Skeletal muscle satellite cell (primary cell): ENCODE data around the gene SLC35F1.

Experiments used
- H3K27me3 ChIP-seq: 2 replicates; pipeline ENCODE4 v1.7.0; 2013; ENCODE audit warnings: low read length; ENCODE audit not compliant: control insufficient read depth, insufficient read depth
- H3K36me3 ChIP-seq: 2 replicates; pipeline ENCODE4 v1.7.0; 2013; ENCODE audit warnings: mild to moderate bottlenecking, control low read depth, low read length; ENCODE audit not compliant: insufficient read depth
- H3K4me1 ChIP-seq: 2 replicates; pipeline ENCODE4 v1.7.0; 2013; ENCODE audit warnings: low read length; ENCODE audit not compliant: control insufficient read depth, insufficient read depth
- H3K4me2 ChIP-seq: 2 replicates; pipeline ENCODE4 v1.7.0; 2013; ENCODE audit warnings: mild to moderate bottlenecking, low read length
- H3K4me3 ChIP-seq: 2 replicates; pipeline ENCODE4 v1.7.0; 2013; ENCODE audit warnings: low read length
- H3K9ac ChIP-seq: 2 replicates; pipeline ENCODE4 v1.7.0; 2013; ENCODE audit warnings: mild to moderate bottlenecking, low read depth, low read length, moderate library complexity
- H3K9me3 ChIP-seq: replicated peaks from 2 replicates; pipeline ENCODE4 v1.7.0; 2013; ENCODE audit warnings: mild to moderate bottlenecking, control low read depth, low read length

The SLC35F1 gene

GRCh38 chr6:118319894-118320649 lies 413.0 kb downstream of the SLC35F1 start:
- Histone ChIP-seq H3K4me1 (peaks cover 7% of the 10 kb centered on the region), H3K9me3 (no peaks in the 10 kb centered on the region), H3K4me2 (no peak overlapping the region), H3K9ac (no peak overlapping the region), H3K27me3 (no peaks in the 10 kb centered on the region), H3K4me3 (no peak overlapping the region), H3K36me3 (no peaks in the 10 kb centered on the region)

GRCh38 chr6:118320652-118321051 lies 413.6 kb downstream of the SLC35F1 start:
- Histone ChIP-seq H3K9me3 (no peaks in the 10 kb centered on the region), H3K4me2 (no peak overlapping the region), H3K9ac (no peak overlapping the region), H3K4me3 (no peak overlapping the region), H3K36me3 (no peaks in the 10 kb centered on the region), H3K27me3 (no peaks in the 10 kb centered on the region), H3K4me1 (peaks cover 7% of the 10 kb centered on the region)

GRCh38 chr6:118324116-118324515 lies 417.1 kb downstream of the SLC35F1 start:
- H3K9ac ChIP-seq, result no peak overlapping the region
- H3K27me3 ChIP-seq, result no peaks in the 10 kb centered on the region
- H3K4me1 ChIP-seq, result no peaks in the 10 kb centered on the region
- H3K4me2 ChIP-seq, result no peak overlapping the region
- no peak overlapping the region for H3K4me3 ChIP-seq
- H3K36me3 ChIP-seq, result no peaks in the 10 kb centered on the region
- H3K9me3 ChIP-seq, result no peaks in the 10 kb centered on the region

GRCh38 chr6:118325220-118325860 lies 418.3 kb downstream of the SLC35F1 start:
- H3K4me3 ChIP-seq, result no peak overlapping the region
- no peaks in the 10 kb centered on the region for H3K27me3 ChIP-seq
- H3K9ac ChIP-seq, result no peak overlapping the region
- H3K9me3 ChIP-seq, result no peaks in the 10 kb centered on the region
- no peaks in the 10 kb centered on the region for H3K4me1 ChIP-seq
- no peaks in the 10 kb centered on the region for H3K36me3 ChIP-seq
- H3K4me2 ChIP-seq, result no peak overlapping the region

GRCh38 chr6:118326712-118327111 lies 419.6 kb downstream of the SLC35F1 start:
- Histone ChIP-seq H3K36me3 (no peaks in the 10 kb centered on the region), H3K9me3 (no peaks in the 10 kb centered on the region), H3K4me1 (no peaks in the 10 kb centered on the region), H3K27me3 (no peaks in the 10 kb centered on the region), H3K9ac (no peak overlapping the region), H3K4me2 (no peak overlapping the region), H3K4me3 (no peak overlapping the region)

DNA sequence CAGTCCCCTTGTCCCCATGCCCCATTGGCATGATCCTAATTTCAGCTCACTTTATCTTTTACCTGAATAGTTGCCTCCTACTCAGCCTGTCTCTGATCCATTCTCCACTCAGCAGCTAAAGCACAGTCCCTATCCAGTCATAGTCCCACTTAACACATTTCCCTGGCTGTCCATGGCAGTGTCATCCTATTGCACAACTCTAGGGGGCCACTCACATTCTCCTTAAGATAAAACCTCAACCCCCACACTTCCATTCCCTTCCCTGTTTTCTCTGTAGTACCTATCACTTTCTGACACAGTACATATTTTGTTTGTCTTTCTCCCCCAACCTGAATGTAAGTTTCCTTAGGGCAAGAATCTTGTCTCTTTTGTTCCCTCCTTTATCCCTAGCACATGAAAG lies 420.2 kb downstream of the SLC35F1 start:
- Histone ChIP-seq H3K27me3 (no peaks in the 10 kb centered on the region), H3K4me3 (no peak overlapping the region), H3K9ac (no peak overlapping the region), H3K4me2 (no peak overlapping the region), H3K36me3 (no peaks in the 10 kb centered on the region), H3K9me3 (no peaks in the 10 kb centered on the region), H3K4me1 (no peaks in the 10 kb centered on the region)

DNA sequence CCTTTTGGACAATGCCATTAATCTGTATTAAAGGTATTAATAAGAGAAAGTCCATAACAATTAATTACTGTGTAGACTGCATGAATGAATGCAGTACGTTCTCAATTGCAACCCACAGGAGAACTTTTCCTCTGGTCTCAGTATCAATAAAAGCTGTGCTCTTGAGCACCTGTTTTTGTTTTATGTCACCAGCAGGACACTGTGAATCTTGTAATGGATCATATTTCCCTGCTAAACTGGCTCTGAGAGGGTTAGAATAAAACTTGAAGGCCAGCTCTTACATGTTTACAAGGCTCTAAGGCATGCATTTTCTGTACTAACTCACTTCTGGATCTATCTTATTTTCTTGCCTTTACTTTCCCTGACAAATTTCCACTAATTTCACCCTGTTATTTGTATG lies 426.7 kb downstream of the SLC35F1 start:
- no peaks in the 10 kb centered on the region for H3K27me3 ChIP-seq
- H3K9me3 ChIP-seq, result no peaks in the 10 kb centered on the region
- no peak overlapping the region for H3K9ac ChIP-seq
- no peaks in the 10 kb centered on the region for H3K36me3 ChIP-seq
- H3K4me2 ChIP-seq, result no peak overlapping the region
- H3K4me1 ChIP-seq, result no peaks in the 10 kb centered on the region
- no peak overlapping the region for H3K4me3 ChIP-seq

GRCh38 chr6:118334634-118335033 lies 427.6 kb downstream of the SLC35F1 start:
- Histone ChIP-seq H3K4me2 (no peak overlapping the region), H3K9ac (no peak overlapping the region), H3K4me1 (no peaks in the 10 kb centered on the region), H3K36me3 (no peaks in the 10 kb centered on the region), H3K9me3 (no peaks in the 10 kb centered on the region), H3K27me3 (no peaks in the 10 kb centered on the region), H3K4me3 (no peak overlapping the region)

DNA sequence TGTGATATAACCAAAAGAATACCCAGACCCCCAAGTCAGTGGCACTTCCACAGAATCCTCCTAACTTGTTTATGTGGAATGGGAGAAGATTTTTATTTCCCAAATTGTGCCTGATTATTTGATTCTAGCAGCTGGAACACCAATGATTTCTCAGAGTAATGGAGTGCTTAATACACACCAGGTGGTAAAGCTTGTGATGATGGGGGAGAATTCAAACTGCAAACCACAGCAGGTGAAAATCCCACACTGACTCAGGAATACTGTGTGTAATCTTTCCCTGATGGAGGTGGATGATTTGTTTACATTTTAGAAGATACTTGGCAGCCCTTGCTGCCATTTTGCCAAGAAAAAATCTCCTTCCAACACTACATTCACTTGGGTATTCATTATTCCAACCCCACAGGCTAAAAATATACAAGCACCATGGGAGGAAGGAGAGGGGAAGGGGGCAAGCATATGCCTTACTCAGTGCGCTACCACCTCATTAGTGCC lies 428.3 kb downstream of the SLC35F1 start:
- Histone ChIP-seq H3K9me3 (no peaks in the 10 kb centered on the region), H3K9ac (no peak overlapping the region), H3K4me1 (no peaks in the 10 kb centered on the region), H3K36me3 (no peaks in the 10 kb centered on the region), H3K4me2 (no peak overlapping the region), H3K27me3 (no peaks in the 10 kb centered on the region), H3K4me3 (no peak overlapping the region)

- H3K4me2 ChIP-seq, result no peak overlapping the region
- H3K36me3 ChIP-seq, result no peaks in the 10 kb centered on the region
- H3K9me3 ChIP-seq, result no peaks in the 10 kb centered on the region
- H3K27me3 ChIP-seq, result no peaks in the 10 kb centered on the region
- no peaks in the 10 kb centered on the region for H3K4me1 ChIP-seq
- H3K4me3 ChIP-seq, result no peak overlapping the region
- H3K9ac ChIP-seq, result no peak overlapping the region
Measured at GRCh38 chr6:118344014-118344670, 437.1 kb downstream of the SLC35F1 start.

DNA sequence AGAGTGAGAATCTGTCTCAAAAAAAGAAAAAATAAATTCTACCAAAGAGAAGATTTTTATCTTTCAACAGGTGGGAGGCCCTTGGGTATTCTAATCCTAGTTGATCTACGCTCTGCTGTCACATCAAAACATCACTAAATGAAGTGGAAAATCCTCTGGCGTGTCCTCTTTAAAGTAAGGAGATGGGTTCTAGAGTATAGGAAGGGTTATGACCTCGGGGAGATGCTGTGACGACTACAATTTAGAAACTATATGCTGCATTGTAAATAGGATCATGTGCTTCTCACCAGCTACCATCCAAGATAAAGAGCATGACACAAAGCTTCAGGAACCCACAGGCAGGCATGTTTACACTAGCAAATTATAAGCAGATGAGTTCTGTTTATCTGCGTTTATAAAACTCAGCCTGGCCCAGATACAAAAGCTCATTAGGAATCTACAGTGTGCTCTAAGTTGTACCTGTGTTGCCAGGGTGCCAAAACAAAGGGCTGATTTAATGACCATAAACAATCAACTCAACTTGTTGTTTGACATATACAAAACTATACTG lies 443.9 kb downstream of the SLC35F1 start:
- no peaks in the 10 kb centered on the region for H3K9me3 ChIP-seq
- H3K9ac ChIP-seq, result no peak overlapping the region
- H3K4me2 ChIP-seq, result no peak overlapping the region
- no peak overlapping the region for H3K4me3 ChIP-seq
- H3K36me3 ChIP-seq, result no peaks in the 10 kb centered on the region
- no peaks in the 10 kb centered on the region for H3K27me3 ChIP-seq
- H3K4me1 ChIP-seq, result no peaks in the 10 kb centered on the region
